Adipocyte (in vitro differentiated cells): Measurements from ENCODE around the gene BSDC1.

Experiments used
- DNase-seq: peaks from one replicate; pipeline ENCODE4 v3.0.0-alpha.2; 2015; ENCODE audit warnings: low read depth
- H3K27me3 ChIP-seq: replicated peaks from 2 replicates; pipeline ENCODE4 v1.7.0; 2013; ENCODE audit warnings: mild to moderate bottlenecking, low read length, moderate library complexity; ENCODE audit not compliant: control insufficient read depth, insufficient read depth
- H3K36me3 ChIP-seq: 2 replicates; pipeline ENCODE4 v1.7.0; 2013; ENCODE audit warnings: low read length, mild to moderate bottlenecking, moderate library complexity; ENCODE audit not compliant: control insufficient read depth, insufficient read depth, severe bottlenecking
- H3K4me1 ChIP-seq: 2 replicates; pipeline ENCODE4 v1.7.0; 2013; ENCODE audit warnings: mild to moderate bottlenecking, low read length, moderate library complexity; ENCODE audit not compliant: control insufficient read depth, insufficient read depth
- H3K4me3 ChIP-seq: 2 replicates; pipeline ENCODE4 v1.7.0; 2013; ENCODE audit warnings: mild to moderate bottlenecking, low read length, moderate library complexity
- H3K9ac ChIP-seq: 2 replicates; pipeline ENCODE4 v1.7.0; 2013; ENCODE audit warnings: mild to moderate bottlenecking, low read length, moderate library complexity
- H3K9me3 ChIP-seq: 2 replicates; pipeline ENCODE4 v1.7.0; 2013; ENCODE audit warnings: mild to moderate bottlenecking, low read length, moderate library complexity; ENCODE audit not compliant: control insufficient read depth

BSDC1 gene

DNA sequence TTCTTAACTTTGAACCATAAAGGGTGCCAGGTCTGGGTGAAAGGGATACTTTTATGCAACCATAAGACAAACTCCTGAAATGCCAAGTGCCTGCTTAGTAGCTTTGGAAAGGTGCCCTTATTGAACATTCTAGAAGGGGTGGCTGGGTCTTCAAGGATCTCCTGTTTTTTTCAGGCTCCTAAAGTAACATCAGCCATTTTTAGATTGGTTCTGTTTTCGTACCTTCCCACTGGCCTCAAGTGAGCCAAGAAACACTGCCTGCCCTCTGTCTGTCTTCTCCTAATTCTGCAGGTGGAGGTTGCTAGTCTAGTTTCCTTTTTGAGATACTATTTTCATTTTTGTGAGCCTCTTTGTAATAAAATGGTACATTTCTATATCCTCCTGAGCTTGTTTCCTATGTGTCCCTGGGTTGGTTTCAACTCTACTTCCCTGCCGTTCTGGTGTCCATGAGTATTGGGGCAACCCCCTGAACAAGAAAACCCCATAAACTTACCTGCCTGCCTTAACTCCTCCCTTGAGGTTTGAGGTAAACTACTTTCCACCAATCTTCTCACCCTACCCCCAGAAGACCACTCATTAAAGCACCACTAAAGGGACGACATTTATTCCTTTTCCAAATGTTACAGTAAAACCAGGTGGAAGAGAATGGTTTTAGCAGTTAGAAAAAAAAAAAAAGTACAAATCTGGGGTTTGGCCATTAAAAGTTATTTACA lies 60.8 kb downstream of the BSDC1 start:
- H3K9me3 ChIP-seq, result no peaks in the 10 kb centered on the region
- H3K4me1 ChIP-seq, result peaks cover 31% of the 10 kb centered on the region
- peaks cover 26% of the 10 kb centered on the region for H3K36me3 ChIP-seq
- no peak overlapping the region for H3K4me3 ChIP-seq
- H3K9ac ChIP-seq, result no peak overlapping the region
- no peak for DNase-seq
- no peaks in the 10 kb centered on the region for H3K27me3 ChIP-seq

DNA sequence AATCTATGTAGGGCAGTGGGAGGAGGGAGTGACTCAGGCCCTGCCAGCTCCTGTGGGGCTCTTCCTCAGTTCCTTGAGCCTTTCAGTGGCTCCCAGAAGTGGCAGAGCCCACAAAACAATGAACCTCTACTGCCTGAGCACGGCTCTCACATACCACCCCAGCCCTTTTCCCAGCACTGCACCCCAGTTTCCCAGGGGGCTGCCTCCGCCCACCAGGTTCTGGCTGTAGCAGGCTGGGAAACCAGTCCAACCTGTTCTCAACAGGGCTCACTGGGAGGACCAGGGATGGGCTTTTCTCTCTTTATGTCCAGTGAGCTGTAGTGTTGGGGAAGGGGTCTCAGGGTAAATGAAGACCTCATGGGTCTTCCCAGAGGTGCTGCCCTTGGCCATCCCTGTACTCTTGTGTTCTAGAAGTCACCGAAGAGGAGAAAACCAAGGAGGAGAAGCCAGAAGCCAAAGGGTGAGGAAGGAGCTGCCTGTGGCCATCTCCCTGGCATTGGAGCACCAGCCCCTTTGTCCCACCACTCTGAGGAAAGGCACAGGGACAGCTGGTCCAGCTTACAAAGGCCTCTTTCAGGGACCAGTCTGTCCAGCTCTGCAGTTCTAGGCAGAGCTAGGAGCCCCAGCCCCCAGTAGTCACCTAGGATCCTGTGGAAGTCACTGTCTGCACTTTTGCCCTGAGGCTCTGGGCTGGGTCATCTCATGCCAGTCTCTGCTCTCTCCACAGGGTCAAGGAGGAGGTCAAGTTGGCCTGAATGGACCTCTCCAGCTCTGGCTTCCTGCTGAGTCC lies 61.8 kb downstream of the BSDC1 start:
- H3K27me3 ChIP-seq, result no peaks in the 10 kb centered on the region
- peaks cover 33% of the 10 kb centered on the region for H3K36me3 ChIP-seq
- no peak for DNase-seq
- H3K9me3 ChIP-seq, result no peaks in the 10 kb centered on the region
- peaks cover 31% of the 10 kb centered on the region for H3K4me1 ChIP-seq
- no peak overlapping the region for H3K9ac ChIP-seq
- H3K4me3 ChIP-seq, result no peak overlapping the region

DNA sequence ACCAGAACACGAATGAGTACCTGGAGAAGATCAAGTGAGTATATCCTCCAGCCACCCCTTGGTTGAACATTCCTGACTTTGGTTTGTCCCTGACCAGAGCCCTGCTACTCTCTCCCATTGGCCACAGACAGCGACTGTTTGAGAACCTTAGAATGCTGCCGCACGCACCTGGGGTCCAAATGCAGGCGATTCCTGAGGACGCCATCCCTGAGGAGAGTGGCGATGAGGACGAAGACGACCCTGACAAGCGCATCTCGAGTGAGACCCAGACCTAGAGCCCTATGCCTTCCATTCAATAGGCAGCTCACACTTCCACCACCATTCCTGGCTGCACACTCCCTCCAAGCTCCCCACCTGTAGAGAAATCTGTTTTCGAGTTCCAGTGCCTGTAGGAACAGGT lies 62.7 kb downstream of the BSDC1 start:
- no peaks in the 10 kb centered on the region for H3K27me3 ChIP-seq
- H3K4me3 ChIP-seq, result no peak overlapping the region
- H3K9ac ChIP-seq, result no peak overlapping the region
- peaks cover 22% of the 10 kb centered on the region for H3K4me1 ChIP-seq
- H3K9me3 ChIP-seq, result no peaks in the 10 kb centered on the region
- DNase-seq, result no peak
- H3K36me3 ChIP-seq, result peaks cover 40% of the 10 kb centered on the region

DNA sequence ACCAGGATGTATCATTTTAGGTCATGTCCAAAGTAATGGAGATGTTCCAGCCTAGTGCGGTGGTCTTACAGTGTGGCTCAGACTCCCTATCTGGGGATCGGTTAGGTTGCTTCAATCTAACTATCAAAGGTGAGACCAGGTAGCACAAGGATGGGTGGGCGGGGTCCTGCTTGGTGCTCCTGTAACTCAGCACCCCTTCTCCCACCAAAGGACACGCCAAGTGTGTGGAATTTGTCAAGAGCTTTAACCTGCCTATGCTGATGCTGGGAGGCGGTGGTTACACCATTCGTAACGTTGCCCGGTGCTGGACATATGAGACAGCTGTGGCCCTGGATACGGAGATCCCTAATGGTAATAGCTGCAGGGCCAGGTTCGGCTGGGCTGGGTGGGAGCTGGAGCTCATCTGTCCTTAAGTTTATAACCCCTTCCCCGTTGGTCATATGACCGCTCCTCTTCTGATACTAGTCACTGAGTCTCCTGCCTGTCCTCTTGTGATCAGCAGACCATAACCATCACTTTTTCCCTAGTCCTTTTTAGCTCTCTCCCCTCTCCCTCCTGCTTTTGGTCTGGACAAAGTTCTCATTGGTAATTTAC lies 63.6 kb downstream of the BSDC1 start:
- Histone ChIP-seq H3K27me3 (no peaks in the 10 kb centered on the region), H3K36me3 (peaks cover 40% of the 10 kb centered on the region), H3K4me3 (no peak overlapping the region), H3K9ac (no peak overlapping the region), H3K9me3 (no peaks in the 10 kb centered on the region), H3K4me1 (peaks cover 20% of the 10 kb centered on the region)
- DNase-seq, result no peak

DNA sequence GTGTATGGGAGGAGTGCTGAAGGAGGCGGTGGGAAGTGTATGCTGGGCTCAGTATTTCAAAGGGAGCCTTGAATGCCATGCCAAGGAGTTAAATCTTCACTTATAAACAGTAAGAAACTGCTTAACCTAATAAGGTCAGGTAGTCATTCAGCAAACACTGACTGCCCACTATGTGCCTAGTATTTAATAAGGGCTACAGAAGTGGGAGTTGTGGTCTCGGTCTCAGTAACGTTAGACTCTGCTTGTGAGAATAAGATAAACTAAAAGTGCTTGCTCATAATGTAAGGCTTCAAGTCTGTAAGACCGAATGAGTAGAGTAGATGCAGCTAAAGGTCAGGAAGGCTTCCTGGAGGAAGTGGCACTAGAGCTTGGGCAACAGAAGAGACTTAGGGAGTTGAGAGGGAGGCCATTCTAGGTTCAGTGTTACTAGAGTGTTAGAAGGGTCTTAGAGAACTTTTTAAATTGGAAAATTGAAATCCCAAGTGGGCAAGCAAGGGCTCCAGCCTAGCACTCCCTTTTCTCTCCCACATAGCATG lies 64.2 kb downstream of the BSDC1 start:
- Histone ChIP-seq H3K27me3 (no peaks in the 10 kb centered on the region), H3K9ac (no peak overlapping the region), H3K9me3 (no peaks in the 10 kb centered on the region), H3K36me3 (peaks cover 42% of the 10 kb centered on the region), H3K4me3 (no peak overlapping the region), H3K4me1 (peaks cover 18% of the 10 kb centered on the region)
- no peak for DNase-seq

DNA sequence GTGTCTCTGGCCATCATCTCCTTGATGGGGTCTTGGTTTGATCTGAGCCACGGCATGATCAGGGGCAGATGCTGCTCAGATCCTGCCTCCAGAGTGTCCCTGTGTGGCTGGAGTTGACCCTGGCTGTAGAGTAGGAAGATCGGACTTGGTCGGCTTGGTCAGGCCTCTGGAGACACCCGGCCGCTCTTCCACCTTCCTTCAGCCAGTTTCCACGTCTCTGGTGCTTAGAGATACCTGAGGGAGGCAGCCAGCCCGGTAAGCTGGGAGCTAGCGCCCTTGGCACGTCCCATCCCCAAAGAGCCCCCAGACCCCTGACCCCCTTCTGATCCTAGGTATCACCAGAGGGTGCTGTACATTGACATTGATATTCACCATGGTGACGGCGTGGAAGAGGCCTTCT lies 67.0 kb downstream of the BSDC1 start:
- no peaks in the 10 kb centered on the region for H3K9me3 ChIP-seq
- no peak for DNase-seq
- H3K36me3 ChIP-seq, result peaks cover 43% of the 10 kb centered on the region
- H3K4me1 ChIP-seq, result no peaks in the 10 kb centered on the region
- H3K27me3 ChIP-seq, result no peaks in the 10 kb centered on the region
- H3K4me3 ChIP-seq, result no peak overlapping the region
- no peak overlapping the region for H3K9ac ChIP-seq

DNA sequence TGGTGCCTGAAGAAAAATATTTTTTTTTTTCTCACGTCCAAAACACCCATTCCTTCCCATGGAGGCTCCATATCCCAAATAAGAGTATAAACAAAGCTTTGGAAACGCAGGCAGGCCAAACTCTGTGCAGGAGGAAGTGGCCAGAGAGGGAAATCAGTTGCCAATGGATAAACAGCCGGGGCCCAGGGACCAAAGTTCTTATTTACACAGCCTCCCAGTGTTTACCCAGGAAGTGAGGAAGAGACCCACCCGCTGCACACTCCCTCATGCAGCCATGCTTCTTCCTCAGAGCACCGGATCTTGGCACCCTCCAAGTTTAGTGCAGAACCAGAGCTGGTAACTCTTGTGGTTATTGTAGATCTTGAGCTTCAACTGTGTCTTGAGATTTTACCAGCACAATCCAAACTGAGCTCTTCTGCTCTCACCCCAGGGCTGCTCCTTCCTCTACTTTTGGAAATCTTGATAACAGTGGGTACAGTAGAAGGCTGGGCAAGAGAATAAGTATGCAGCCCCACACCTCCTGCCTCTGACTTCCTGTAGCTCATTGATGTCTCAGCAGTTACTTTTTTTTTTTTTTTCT lies 72.4 kb downstream of the BSDC1 start:
- Histone ChIP-seq H3K27me3 (no peaks in the 10 kb centered on the region), H3K9me3 (no peaks in the 10 kb centered on the region), H3K36me3 (peaks cover 18% of the 10 kb centered on the region), H3K4me1 (no peaks in the 10 kb centered on the region), H3K4me3 (no peak overlapping the region), H3K9ac (no peak overlapping the region)
- no peak for DNase-seq

DNA sequence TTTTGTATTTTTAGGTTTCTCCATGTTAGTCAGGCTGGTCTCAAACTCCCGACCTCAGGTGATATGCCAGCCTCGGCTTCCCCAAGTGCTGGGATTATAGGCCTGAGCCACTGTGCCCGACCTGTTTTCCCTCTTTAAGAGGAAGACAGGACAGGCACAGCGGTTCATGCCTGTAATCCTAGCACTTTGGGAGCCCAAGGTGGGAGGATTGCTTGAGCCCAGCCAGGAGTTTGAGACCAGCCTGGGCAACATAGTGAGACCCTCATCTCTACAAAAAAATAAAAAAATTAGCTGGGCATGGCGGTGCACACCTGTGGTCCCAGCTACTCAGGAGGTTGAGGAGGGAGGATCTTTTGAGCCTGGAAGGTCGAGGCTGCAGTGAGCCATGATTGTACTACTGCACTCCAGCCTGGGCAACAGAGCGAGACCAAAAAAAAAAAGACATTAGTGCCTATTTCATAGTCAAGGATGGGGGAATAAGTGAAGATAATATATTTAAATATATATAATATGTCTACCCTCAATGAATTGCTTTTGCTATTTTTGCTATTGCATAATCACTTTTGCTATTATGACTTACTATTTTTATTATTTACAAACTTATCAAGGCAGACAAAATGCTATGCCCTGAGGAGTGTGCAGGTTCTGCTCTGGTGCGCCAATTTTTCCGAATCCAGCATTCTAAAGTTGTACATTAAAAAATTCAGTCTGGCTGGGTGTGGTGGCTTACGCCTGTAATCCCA lies 75.9 kb downstream of the BSDC1 start:
- H3K4me3 ChIP-seq, result no peak overlapping the region

DNA sequence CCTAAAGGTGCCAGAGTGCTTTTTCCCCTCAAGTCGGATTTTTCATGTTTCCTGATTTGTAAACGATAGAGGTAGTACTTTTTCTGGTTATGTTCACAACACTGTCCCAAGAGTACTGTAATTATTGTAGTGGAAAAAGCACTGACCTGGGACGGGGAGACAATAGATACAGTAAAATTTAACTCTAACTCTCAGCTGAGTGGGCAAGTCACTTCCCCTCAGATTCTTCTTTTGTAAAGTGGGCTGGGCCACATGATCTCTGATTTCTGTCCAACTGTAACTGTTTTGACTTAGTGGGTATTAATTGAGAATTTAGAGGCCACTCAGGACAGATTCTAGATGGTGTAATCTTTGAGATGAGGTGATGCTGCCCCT lies 77.4 kb downstream of the BSDC1 start:
- Histone ChIP-seq H3K4me1 (no peaks in the 10 kb centered on the region), H3K9ac (no peak overlapping the region), H3K36me3 (peaks cover 11% of the 10 kb centered on the region), H3K4me3 (no peak overlapping the region), H3K9me3 (no peaks in the 10 kb centered on the region), H3K27me3 (no peaks in the 10 kb centered on the region)
- DNase-seq, result no peak

More for the DNA sequence above, 75.9 kb downstream of the BSDC1 start:
- Histone ChIP-seq H3K9ac (no peak overlapping the region), H3K9me3 (no peaks in the 10 kb centered on the region), H3K36me3 (peaks cover 11% of the 10 kb centered on the region), H3K27me3 (no peaks in the 10 kb centered on the region), H3K4me1 (no peaks in the 10 kb centered on the region)
- no peak for DNase-seq
